Kidney (tissue), 14 donors: Measurements from ENCODE around the gene C1QL2. TPM values are rescaled to one million over a fixed set of nuclear protein-coding genes. Genes with fewer than 3 reads are reported as not detected.

ENCODE experiments used
- DNase-seq, 5 donors: peaks; one replicate each; pipeline ENCODE4 v3.0.0-alpha.2; 2013 to 2020
- FAIRE-seq: peaks from 2 replicates; lab custom pipeline; 2012; peaks lifted over from hg19 to GRCh38; lab: Jason Lieb, UNC
- H3K27ac ChIP-seq, 2 donors: one replicate each; pipeline ENCODE4 v1.7.0; 2013; ENCODE audit warnings: low read depth in 2 of 2, low read length in 2 of 2, inconsistent platforms in 1 of 2
- H3K27me3 ChIP-seq: one replicate; pipeline ENCODE4 v1.7.1; 2013; ENCODE audit warnings: low read length, inconsistent platforms; ENCODE audit not compliant: control insufficient read depth, insufficient read depth
- H3K36me3 ChIP-seq, 3 donors: one replicate each; pipeline versions ENCODE4 v1.7.0 to v1.7.1; 2013; ENCODE audit warnings: low read length in 3 of 3, control low read depth in 1 of 3, inconsistent platforms in 1 of 3; ENCODE audit not compliant: insufficient read depth in 3 of 3, control insufficient read depth in 2 of 3
- H3K4me1 ChIP-seq, 3 donors: one replicate each; pipeline versions ENCODE4 v1.7.0 to v1.7.1; 2013; ENCODE audit warnings: low read length in 3 of 3, inconsistent platforms in 1 of 3, low read depth in 1 of 3; ENCODE audit not compliant: control insufficient read depth in 2 of 3, insufficient read depth in 2 of 3
- H3K4me3 ChIP-seq, 3 donors: one replicate each; pipeline versions ENCODE4 v1.7.0 to v1.8.1; 2013; ENCODE audit warnings: low read length in 3 of 3, control low read depth in 1 of 3, inconsistent platforms in 1 of 3
- H3K9ac ChIP-seq, 3 donors: one replicate each; pipeline versions ENCODE4 v1.7.0 to v1.7.1; 2013; ENCODE audit warnings: low read length in 3 of 3, control low read depth in 1 of 3, inconsistent platforms in 1 of 3
- H3K9me3 ChIP-seq, 3 donors: one replicate each; pipeline versions ENCODE4 v1.7.0 to v1.7.1; 2013; ENCODE audit warnings: low read length in 3 of 3, control low read depth in 1 of 3, inconsistent platforms in 1 of 3; ENCODE audit not compliant: control insufficient read depth in 2 of 3, insufficient read depth in 1 of 3
- CTCF ChIP-seq: IDR thresholded peaks from 3 replicates; pipeline ENCODE4 v1.5.1; 2012; ENCODE audit warnings: mild to moderate bottlenecking, moderate library complexity, borderline replicate concordance; ENCODE audit not compliant: insufficient read depth; ENCODE audit errors: extremely low read depth
- intact Hi-C: fragments of 100-400 bp; cut with DNase I; formaldehyde crosslinking; loops from one replicate; pipeline ENCODE4 v1.11.1; 2022
- polyA plus RNA-seq: library from polyadenylated mRNA; stranded (reverse); fragments of 350-450 nt; fragmentation: Illumina TruSeq; extraction: RNeasy Lipid Tissue Mini Kit (QIAGEN cat#74804); gene quantifications from one replicate; pipeline ENCODE4 v1.2.3, GENCODE V29; 2014; ENCODE audit warnings: low read depth, low replicate concordance; ENCODE audit not compliant: insufficient read depth
- total RNA-seq: library from RNA; stranded (reverse); fragmentation: NEBNext Ultra II Directional; extraction: Animal tissue kit (Norgen Biotek cat#: 25700); gene quantifications from one replicate; pipeline ENCODE4 v1.2.1, GENCODE V29; 2021
- donor health status: control.
- donor health status: control.
- donor health status: control.
- donor health status: control.
- donor health status: control.
- donor health status: DM: yes; HTN: yes; CAD: no.
- donor health status: Normal renal cell carcinoma (clear cell type).

The C1QL2 gene
- total and polyA plus RNA-seq, 2 donors from 2014 or later: not detected

GRCh38 chr2:119184512-119184911, 26.0 kb upstream of the C1QL2 start:
- Histone ChIP-seq H3K4me1 (no peaks in the 10 kb centered on the region), H3K9ac (no peak overlapping the region), H3K27me3 (no peaks in the 10 kb centered on the region), H3K27ac (no peak overlapping the region), H3K4me3 (no peak overlapping the region), H3K9me3 (no peaks in the 10 kb centered on the region), H3K36me3 (no peaks in the 10 kb centered on the region)
- intact Hi-C loops: no loop called here
- FAIRE-seq: no peak
- DNase-seq: no peak
- TF ChIP-seq CTCF: no peak

DNA sequence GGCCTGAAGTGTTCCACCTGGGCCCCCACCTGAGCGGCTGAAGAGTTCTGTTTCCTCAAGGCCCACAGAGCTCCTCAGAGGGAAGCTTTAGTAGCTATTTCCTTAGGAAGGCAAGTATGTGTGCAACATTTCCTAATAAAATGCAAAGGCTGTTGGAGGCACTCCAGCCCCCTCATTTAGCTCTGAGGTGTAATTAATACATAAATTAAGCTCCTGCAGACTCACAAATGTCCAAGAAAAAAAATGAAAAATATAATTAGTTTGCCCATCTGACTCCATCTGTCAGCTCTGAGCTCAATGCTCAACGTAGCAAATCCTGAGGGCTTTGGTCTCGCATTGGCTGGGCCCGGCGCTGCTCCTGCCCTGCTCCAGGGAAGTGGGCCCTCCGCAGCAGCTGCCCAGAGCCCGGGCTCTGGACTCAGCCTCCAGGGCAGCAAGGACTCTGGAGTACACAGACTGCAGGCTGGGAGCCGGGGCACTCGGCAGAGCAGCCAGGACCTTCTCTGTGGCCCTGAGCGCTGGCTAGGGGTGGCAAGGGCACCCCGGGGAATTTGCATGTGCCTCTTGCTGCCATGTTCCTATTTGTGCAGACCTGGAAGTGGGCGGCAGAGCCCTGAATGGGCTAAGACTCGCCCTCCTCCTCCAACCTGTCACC, 23.4 kb upstream of the C1QL2 start:
- no peak for FAIRE-seq
- intact Hi-C loops: no loop called here
- no peaks in the 10 kb centered on the region for H3K27me3 ChIP-seq

GRCh38 chr2:119181391-119181790, 22.8 kb upstream of the C1QL2 start:
- Histone ChIP-seq H3K27me3 (no peaks in the 10 kb centered on the region), H3K9ac (no peak overlapping the region), H3K4me3 (no peak overlapping the region), H3K9me3 (no peaks in the 10 kb centered on the region), H3K27ac (no peak overlapping the region), H3K36me3 (no peaks in the 10 kb centered on the region), H3K4me1 (no peaks in the 10 kb centered on the region)
- intact Hi-C loops: no loop called here
- FAIRE-seq: no peak
- no peak for TF ChIP-seq CTCF
- DNase-seq: no peak

More for the DNA sequence above, 23.4 kb upstream of the C1QL2 start:
- H3K9me3 ChIP-seq: no peaks in the 10 kb centered on the region
- H3K4me3 ChIP-seq: no peak overlapping the region
- DNase-seq: no peak
- no peak overlapping the region for H3K27ac ChIP-seq
- no peaks in the 10 kb centered on the region for H3K36me3 ChIP-seq
- no peaks in the 10 kb centered on the region for H3K4me1 ChIP-seq
- no peak overlapping the region for H3K9ac ChIP-seq
- no peak for TF ChIP-seq CTCF

GRCh38 chr2:119180892-119181291, 22.3 kb upstream of the C1QL2 start:
- no peaks in the 10 kb centered on the region for H3K36me3 ChIP-seq
- DNase-seq: no peak
- no peaks in the 10 kb centered on the region for H3K4me1 ChIP-seq
- no peak for FAIRE-seq
- no peak overlapping the region for H3K9ac ChIP-seq
- no peak overlapping the region for H3K27ac ChIP-seq
- no peaks in the 10 kb centered on the region for H3K27me3 ChIP-seq
- no peak for TF ChIP-seq CTCF
- no peak overlapping the region for H3K4me3 ChIP-seq
- intact Hi-C loops: no loop called here
- H3K9me3 ChIP-seq: no peaks in the 10 kb centered on the region
